Heart left ventricle (tissue), 13 donors: ENCODE results near the gene NPAS2.

Source experiments
- CTCF ChIP-seq, 12 donors: fragments of 200-600 bp; sonication (generic) in 4 of 12; IDR thresholded peaks; one replicate each; pipeline versions ENCODE4 v1.5.0 to v1.8.0; 2018 to 2022; ENCODE audit warnings: antibody characterized with exemption in 12 of 12, mild to moderate bottlenecking in 5 of 12
- POLR2A ChIP-seq, 2 donors: fragments of 450-650 bp; IDR thresholded peaks; one replicate each; pipeline ENCODE4 v1.6.1; 2017; ENCODE audit warnings: antibody characterized with exemption in 2 of 2, mild to moderate bottlenecking in 2 of 2, moderate library complexity in 2 of 2
- donor health status: ischemic (EF 13 %, LVEDD 7.1; RV severe dilation, severe dysfunction).
- donor health status: DM: no; HTN: yes; CAD: no.
- donor health status: DM: no; HTN: no; CAD: no.
- donor health status: ischemic (EF 25% LVEDD 6.9; RV normal size, moderate dysfunction).
- donor health status: ischemic (EF 25% LVEDD 5.7; RV mildly dilated, moderate dysfunction).
- donor health status: ischemic (EF 35%, LVEDD 5.7; RV mildly dilated, moderate dysfunction).
- donor health status: nonischemic (EF 11% LVEDD 7.7; RV severe dilation, severe dysfunction).
- donor health status: DM: yes; HTN: yes; CAD: no.
- donor health status: PGD.
- donor health status: ischemic (EF 29% LVEDD 5.4; RV normal size, mild dysfunction).
- donor health status: nonischemic (EF 23%, LVEDD 6.1; RV moderate dilation, normal function).

- TF ChIP-seq POLR2A (IDR thresholded peaks at IDR 0.05) (no peak), CTCF (IDR thresholded peaks at IDR 0.05) (no peak)
Observed at GRCh38 chr2:100771125-100771524, 48.8 kb upstream of the NPAS2 start.
